Cortex of kidney (tissue), 1 donor: ENCODE results near the gene DPH1.
"Not testable (repeated sequence)": the region's sequence is repeated elsewhere in the genome, so short reads cannot be mapped to it uniquely, and the experiment has no call there.

Experiments
- DNase-seq: peaks from one replicate; lab custom pipeline; 2025; lab: John Stamatoyannopoulos, UW

The DPH1 gene

DNA sequence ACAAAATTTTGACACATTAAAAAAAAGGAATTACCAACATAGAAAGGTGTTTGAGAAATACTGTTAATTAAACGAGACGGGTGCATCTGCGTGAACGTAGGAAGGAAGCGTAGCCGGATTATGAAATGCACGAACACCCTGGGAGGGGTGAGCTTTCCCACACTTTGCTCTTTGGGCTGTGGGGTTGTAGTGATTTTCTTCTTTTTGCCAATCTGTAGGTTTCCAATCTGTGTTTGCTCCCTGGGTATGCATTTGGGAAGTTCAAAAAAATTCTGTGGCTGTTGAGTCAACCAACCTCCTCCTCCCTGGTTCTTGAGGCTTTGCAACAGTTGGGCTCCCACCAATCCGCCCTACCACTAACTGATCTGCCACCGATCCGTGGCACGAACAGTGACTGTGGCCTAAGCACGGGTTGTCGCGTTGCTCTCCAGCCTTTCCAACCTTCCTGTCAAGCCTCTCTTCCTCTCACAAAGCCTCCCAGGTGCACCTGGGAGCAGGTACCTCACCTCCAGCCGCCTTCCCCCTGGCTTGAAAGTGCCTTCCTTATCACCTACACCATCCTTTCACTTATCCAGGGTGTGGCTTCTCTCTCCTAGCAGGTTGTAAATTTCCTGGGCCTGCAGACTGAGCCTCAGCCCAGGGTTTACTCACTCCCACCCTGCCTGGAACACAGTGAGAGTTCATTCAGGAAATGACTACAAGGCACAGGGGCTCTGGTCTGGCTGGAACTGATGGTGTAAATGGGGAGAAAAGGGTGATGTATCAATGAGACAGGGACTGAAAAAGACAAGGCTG, 21.4 kb upstream of the DPH1 start:
- no peak for DNase-seq

DNA sequence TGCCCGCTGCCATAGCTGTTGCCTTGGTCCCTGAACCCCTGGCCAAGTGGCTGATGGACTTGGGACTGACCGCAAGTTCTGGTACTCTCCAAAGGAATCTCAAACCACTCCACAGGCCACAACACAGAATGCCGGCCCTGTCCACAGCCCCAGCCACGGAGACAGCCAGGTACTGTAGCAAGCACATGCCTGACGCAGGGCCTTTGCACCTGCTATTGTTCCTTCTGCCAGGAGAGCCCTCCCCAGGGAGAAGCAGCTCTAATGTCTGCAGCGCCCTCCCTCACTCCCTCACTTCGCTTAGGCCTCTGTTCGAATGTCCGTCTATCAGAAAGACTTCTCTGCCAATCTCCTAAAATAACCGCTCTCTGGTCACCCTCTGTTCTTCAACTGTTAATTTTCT, 20.2 kb upstream of the DPH1 start:
- no peak for DNase-seq

- no peak for DNase-seq
Measured at GRCh38 chr17:2011411-2012371, 18.3 kb upstream of the DPH1 start.

DNA sequence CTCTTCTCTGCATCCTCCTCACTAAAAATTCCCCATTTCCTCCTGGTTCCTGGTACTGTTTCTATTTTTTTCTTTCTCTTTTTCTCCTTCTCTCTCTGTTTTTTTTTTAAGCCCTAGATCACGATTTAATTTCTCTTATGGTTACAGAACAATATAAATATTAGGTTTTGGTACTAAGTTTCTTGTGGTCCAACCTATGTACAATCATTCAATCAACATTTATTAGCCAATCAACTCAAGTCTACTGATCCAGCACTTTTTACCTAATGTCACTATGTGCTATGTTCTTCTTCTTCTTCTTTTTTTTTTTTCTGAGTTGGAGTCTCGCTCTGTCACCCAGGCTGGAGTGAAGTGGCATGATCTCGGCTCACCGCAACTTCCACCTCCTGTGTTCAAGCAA, 17.5 kb upstream of the DPH1 start:
- DNase-seq = no peak

GRCh38 chr17:2013220-2013993, 16.5 kb upstream of the DPH1 start:
- not testable (repeated sequence) for DNase-seq

DNA sequence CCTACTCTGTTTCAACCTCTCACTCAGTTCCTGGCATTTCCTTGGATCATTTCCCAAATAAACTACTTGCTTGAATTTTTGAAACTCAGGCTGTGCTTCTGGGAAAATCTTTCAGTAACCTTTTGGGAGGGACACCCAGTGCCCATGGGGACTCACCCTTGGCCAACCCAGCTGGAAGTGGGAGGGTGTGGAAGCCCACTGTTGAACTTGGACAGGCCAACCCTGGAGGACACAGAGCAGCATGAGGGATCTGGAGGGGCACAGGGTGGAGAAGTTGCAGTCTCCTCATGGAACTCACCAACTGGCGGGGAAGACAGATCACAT, 16.0 kb upstream of the DPH1 start:
- no peak for DNase-seq

- no peak for DNase-seq
Measured at GRCh38 chr17:2015314-2015713, 14.6 kb upstream of the DPH1 start.

DNA sequence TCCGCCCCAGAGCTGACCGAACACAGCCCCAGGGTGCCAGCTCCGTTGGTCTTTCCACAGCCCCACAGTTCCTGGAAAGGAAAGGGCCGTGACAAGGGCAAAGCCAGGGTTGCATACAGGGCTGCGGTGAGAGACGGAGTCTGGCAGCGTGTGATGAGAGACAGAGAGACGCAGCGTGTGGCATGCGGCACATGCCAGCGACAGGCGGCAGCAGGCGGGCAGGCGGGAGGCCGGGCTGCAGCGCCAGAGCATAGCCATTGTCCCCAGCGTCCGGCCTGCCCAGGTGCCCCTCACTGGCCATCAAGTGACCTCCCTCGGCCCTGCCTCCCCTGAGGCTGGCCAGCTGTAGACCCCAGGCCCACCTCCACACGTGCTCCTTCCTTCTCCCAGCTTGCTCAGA, 13.5 kb upstream of the DPH1 start:
- no peak for DNase-seq

GRCh38 chr17:2017274-2017941, 12.5 kb upstream of the DPH1 start:
- no peak for DNase-seq

GRCh38 chr17:2018716-2019510, 11.0 kb upstream of the DPH1 start:
- DNase-seq = no peak

GRCh38 chr17:2019723-2020122, 10.2 kb upstream of the DPH1 start:
- DNase-seq = no peak

- DNase-seq = no peak
Measured at GRCh38 chr17:2020721-2021120, 9.2 kb upstream of the DPH1 start.

DNA sequence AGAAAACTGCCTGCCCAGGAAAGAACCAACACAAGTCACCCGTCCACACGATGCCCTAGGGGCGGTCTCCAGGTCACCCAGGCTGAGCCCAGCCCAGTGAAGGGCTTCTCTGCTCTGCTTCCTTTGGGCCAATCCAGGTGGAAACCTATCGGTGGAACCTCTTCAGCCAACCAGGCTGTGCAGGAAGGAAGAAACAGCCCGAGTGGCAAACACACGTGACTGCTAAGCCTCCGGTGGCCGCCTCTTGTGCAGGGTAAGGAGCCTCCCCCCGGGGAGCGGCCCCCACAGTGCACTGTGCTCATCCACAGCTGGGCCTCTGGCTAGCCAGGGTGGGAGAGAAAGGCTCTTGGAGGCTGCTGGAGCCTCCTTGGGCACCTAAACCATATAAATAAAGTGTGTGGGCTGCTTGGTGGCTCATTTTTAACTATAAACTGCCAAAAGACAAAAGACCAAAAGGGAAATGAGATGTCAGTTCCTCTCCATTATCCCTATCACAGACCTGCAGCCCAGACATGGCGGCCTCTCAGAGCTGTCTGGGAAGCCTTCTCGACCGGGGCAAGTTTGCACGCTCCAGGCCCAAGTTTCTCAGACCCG, 7.2 kb upstream of the DPH1 start:
- DNase-seq = no peak

- DNase-seq = no peak
Measured at GRCh38 chr17:2023256-2023655, 6.7 kb upstream of the DPH1 start.

- DNase-seq = no peak
Measured at GRCh38 chr17:2023692-2024571, 6.0 kb upstream of the DPH1 start.

DNA sequence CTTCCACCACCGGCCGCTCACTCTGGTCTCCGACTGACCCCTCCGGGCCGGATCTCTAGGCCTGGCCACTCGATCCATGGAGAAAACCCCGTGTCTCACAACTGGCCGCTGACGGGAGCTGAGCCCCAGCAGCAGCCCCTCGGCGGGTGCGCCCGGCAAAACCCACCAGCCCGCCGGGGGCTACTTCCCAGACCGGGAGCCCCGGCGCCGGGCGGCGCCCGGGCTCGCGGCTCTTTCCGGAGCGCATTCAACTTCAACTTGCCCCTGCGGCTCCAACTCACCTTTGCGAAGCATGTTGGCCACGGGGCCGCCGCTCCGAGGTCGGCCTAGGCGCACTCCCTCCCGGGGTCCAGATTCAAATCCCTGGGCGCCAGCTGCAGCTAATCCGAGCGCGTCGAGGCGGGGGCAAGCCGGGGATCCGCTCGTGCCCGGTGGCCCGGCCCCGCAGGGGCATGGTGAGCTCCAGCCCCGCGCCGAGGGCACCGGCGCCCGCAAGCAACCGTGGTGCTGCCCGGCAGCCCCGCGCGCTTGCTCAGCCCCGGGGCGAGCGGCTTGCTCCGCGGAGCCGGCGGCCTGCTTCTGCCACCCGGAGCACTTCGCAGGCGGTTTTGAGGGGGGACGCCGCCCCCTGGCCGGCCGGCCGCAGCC, 5.3 kb upstream of the DPH1 start:
- DNase-seq = no peak

DNA sequence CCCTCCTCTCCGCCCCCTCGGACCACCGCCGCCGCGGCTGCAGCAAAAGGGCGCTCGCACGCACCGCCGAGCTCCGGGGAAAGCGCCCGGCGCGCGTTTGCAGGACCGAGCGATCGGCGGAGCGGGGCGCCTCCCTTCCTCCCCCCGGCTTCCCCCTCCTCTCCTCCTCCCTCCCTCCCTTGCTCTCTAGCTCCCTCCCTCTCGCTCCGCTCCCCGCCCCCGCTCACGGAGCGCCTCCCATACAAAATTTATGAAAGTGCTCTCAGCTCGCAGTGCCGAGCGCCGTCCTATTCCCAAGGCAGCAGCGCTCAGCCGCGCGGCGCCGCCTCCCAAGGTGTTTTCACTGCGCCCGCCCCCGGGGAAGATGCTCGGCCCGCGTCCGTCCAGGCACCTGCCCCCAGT, 4.7 kb upstream of the DPH1 start, which contains the start of gene RTN4RL1:
Gene RTN4RL1 (minus strand): TSS at position 115 of the 402 bp plus-strand sequence. CDS start 469 bp downstream, outside the sequence.
- no peak for DNase-seq

- no peak for DNase-seq
Measured at GRCh38 chr17:2025622-2026309, 4.2 kb upstream of the DPH1 start.
